CD4-positive, alpha-beta T cell treated with Interleukin-6 at 100 ng/mL for 8 hours (primary cell): ENCODE results near the gene ZNF423.

ENCODE experiments used
- DNase-seq: peaks from one replicate; pipeline ENCODE4 v3.0.0-alpha.2; 2020; ENCODE audit warnings: mixed read lengths, low spot score

Gene ZNF423

GRCh38 chr16:49491771-49492761 lies 363.8 kb downstream of the ZNF423 start:
- no peak for DNase-seq

DNA sequence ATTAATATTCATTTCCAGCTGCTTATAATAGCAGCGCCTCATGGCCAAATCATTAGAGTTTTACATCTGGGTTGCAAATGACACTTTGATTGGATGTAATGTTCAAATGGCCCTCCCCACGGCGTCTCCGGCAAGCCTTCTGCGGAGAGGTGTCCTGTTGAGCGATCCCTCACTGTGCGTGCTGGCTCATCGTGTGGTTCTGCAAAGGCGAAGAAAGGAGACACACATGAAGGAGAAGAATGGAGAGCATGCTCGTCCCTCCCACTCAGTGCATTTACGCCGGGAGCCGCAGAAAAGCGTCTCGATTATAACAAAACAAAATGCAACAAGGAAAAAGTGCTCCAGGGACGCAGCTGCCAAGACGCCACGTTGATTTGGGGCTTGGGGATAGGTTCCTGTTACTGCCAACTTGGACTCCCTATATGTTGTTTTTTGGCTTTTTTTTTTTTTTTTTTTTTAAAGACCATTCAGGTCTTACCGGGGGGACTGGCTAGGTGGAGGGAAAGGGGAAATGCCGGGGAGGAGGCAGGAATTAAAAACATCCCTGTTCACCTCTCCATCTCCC lies 364.7 kb downstream of the ZNF423 start:
- DNase-seq: no peak

- no peak for DNase-seq
These were observed 365.6 kb downstream of the ZNF423 start for GRCh38 chr16:49490321-49490705.

- DNase-seq: no peak
These were observed 366.1 kb downstream of the ZNF423 start for GRCh38 chr16:49489686-49490320.

DNA sequence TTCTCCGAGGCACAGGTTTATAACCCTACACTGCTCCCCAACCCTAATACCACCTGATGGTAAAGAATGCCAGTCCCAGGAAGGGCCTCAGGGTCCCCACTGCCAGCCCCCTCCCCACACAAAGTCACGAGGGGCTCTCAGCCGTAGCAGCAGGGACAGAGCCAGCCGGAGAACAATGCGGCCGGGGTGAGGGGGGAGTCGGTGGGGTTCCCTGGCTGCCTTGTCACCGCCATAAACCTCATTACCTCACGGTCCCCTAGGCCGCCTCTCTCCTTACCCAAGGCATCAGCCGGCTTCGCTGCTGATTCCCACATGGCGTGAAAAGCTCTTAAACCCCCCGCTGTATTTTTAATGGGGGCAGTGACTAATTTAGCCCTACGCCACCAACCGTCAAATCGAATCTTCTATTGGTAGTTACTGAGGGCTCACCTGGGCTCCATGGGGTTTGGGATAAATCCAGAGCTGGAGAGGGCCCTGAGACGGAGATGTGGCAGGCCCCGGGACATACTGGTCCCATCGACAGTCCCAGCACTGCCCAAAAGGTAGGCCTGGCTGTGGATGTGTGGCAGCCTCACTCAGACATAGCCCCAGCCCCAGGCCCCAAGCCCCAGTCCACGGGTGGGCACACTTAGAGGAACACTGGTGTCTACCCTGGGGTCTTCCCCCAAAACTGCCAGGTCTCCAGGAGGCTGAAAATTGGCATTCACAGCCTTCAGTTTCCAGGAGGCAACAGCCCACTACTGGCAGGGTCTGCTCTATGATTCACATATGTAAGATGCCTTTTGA lies 367.0 kb downstream of the ZNF423 start:
- DNase-seq: no peak

DNA sequence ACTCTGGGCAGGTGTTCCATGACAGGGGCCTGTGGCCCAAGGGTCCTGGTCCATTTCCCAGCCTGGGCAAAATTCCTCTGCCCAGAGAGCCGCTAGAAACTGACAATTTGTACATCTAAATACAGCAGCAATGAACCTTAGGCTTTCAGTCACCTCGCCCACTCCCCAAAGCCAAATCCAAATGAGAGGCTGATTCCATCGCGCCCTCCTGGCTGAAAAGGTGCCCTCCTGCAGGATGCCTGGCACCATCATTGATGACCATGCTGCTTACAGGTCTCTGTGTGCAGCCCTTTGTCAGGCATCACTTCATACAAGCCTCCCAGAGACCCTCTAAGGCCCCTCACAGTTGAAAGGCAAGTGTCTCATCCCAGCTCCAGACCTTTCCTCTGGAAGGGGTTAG lies 367.6 kb downstream of the ZNF423 start:
- no peak for DNase-seq

GRCh38 chr16:49487746-49488145 lies 368.2 kb downstream of the ZNF423 start:
- DNase-seq: no peak

GRCh38 chr16:49486400-49486799 lies 369.5 kb downstream of the ZNF423 start:
- DNase-seq: no peak

DNA sequence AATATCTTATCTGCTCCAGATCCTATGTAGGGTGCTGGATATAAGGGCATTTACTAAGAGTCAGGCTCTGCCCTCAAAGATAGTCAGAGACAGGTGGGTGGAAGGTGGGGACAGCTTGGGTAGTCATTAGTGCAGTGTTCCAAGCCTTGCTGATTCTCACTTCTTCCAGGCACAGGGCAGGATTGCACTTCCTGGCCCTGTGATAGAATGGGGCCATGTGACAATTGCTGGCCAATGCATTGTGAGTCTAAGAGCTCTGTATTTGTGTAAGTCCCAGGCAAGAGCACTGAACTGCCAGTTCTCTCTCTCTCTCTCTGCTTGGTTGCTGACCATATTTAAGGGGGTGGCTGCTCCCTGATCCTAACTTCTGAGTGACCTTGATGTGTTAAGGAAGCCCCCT lies 370.2 kb downstream of the ZNF423 start:
- no peak for DNase-seq

DNA sequence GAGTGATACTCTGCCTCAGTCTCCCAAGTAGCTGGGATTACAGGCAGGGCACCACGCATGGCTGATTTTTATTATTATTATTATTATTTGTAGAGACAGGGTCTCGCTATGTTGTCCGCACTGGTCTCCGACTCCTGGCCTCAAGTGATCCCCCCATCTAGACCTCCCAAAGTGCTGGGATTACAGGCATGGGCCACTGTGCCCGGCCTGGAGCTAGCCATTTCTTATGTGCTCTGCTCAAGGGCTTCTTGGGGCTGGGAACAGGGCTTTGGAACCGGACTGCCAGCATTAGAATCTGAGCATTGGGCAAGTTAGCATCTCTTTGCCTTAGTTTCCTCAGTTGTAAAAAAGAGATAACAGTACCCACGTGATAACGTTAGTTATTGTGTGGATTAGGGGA lies 371.0 kb downstream of the ZNF423 start:
- DNase-seq: no peak

GRCh38 chr16:49484451-49484849 lies 371.5 kb downstream of the ZNF423 start:
- no peak for DNase-seq

GRCh38 chr16:49483651-49484450 lies 372.1 kb downstream of the ZNF423 start:
- no peak for DNase-seq

GRCh38 chr16:49483251-49483650 lies 372.7 kb downstream of the ZNF423 start:
- DNase-seq: no peak

DNA sequence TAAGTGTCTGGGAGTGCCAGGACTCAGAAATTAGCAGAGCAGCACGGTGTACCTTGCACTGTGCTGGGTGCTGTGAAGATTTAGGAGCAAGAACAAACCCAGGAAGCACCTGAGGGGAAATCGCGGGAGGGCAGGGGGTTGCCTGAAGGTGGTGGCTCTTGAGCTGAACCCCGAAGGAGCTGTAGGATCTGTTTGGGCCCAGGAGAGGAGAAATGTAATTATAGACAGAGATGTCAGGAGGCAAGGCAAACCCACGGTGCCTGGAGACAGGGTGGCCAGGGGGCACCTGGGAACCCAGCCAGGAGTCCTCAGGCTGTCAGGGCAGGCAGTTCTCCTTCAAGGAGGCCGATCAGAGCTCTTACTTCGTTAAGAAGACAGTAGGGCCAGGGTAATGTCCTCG lies 373.2 kb downstream of the ZNF423 start:
- DNase-seq: no peak

DNA sequence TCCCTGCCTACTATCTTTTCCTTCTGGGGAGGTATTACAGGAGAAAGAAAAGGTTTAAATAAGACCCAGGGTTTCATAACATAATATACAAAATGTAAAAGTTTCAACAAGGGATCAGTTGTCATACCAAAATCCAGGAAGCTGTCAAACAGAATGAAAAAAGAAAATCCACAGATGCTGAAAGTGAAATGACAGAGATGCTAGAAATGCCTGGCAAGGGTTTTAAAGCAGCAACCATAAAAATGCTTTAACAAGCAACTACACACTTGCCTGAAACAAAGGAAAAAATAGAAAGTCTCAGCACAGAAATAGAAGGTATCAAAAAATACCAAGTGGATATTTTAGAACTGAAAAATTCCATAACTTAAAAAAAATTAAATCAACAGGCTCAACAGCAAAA lies 377.3 kb downstream of the ZNF423 start:
- DNase-seq: no peak

GRCh38 chr16:49478107-49478506 lies 377.8 kb downstream of the ZNF423 start:
- no peak for DNase-seq

GRCh38 chr16:49477250-49477895 lies 378.5 kb downstream of the ZNF423 start:
- no peak for DNase-seq

- DNase-seq: no peak
These were observed 381.2 kb downstream of the ZNF423 start for GRCh38 chr16:49474741-49475140.

GRCh38 chr16:49473773-49474172 lies 382.1 kb downstream of the ZNF423 start:
- DNase-seq: no peak

- DNase-seq: no peak
These were observed 382.8 kb downstream of the ZNF423 start for GRCh38 chr16:49473131-49473530.

DNA sequence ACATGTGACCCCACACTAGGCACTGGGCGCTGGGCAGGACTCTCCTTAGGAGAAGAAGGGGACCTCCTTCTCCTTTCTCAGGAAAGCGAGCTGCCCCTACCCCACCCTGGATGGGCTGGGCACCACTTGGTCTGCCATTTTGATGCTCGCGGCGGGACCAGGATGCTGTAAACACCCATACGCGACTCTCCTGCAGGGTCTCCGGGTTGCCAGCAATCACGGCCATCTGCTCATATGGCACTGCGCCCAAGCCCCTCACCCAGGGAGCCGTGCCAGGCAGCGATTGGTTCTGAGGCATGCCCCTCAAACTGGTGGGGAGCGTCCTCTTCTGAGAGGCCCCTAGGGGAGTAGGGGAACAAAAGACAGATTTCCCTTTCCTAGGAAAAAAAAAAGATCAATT lies 383.3 kb downstream of the ZNF423 start:
- no peak for DNase-seq
